Memory B cell (primary cell): ENCODE measurements around the gene GATD1.

ENCODE experiments used
- ATAC-seq: fragments of 150-1000 bp; cut with Tn5 transposase; 2 replicates; pipeline ENCODE4 v1.10.0; 2021; ENCODE audit warnings: low read depth, mild to moderate bottlenecking, moderate library complexity
- DNase-seq, 2 donors: peaks; one replicate each; pipeline ENCODE4 v3.0.0; 2022; ENCODE audit warnings: low spot score in 2 of 2
- H3K27ac Mint-ChIP-seq: one replicate; pipeline ENCODE4 v1.8.0; 2022; ENCODE audit warnings: mild to moderate bottlenecking, moderate library complexity, mixed read lengths
- H3K27me3 Mint-ChIP-seq: one replicate; pipeline ENCODE4 v1.8.0; 2022; ENCODE audit warnings: mixed read lengths
- H3K36me3 Mint-ChIP-seq: one replicate; pipeline ENCODE4 v1.8.0; 2022; ENCODE audit warnings: mild to moderate bottlenecking, mixed read lengths
- H3K4me1 Mint-ChIP-seq: one replicate; pipeline ENCODE4 v1.8.0; 2022; ENCODE audit warnings: mixed read lengths
- H3K4me3 Mint-ChIP-seq: one replicate; pipeline ENCODE4 v1.8.0; 2022; ENCODE audit warnings: mild to moderate bottlenecking, moderate library complexity, mixed read lengths
- H3K9me3 Mint-ChIP-seq: one replicate; pipeline ENCODE4 v1.8.0; 2022; ENCODE audit warnings: mixed read lengths

The GATD1 gene

DNA sequence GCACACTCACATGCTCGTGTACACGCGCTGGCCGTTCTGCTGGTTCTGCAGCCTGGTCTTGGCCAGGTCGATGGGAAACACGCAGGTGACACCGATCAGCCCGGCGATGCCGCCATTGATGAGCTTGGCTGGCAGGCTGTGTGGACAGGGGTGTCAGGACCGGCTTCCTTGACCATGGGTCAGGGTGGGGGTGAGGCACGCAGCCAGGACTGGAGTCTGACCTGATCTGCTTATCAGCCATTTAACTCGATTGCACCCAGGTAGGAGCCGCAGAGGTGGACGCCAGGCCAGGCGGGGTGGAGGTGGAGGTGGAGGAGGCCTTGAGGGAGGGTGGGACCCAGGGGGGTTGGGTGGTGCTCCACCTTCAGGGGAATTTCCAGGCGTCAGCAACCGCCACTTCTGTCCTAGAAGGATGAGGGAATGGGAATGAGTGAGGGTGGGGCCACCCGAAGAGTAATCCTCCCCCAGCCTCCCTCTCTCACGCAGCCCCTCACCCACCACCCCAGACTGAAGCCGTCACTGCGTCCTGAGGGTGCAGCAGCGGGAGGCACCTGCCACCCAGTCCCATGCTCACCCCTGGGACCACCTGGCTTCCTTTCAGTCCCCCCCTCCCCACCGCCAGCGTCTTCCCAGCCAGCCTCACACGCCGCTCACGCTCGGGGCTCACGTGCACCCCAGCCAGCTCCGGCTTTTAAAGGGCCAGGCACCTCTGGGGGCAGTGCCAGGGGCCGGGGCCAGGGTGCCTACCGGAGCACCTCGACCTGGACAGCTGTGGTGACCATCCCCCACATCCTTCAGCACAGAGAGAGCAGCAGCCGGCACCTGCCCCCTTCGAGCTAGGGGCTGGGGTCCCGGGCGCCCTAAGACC lies 17.7 kb upstream of the GATD1 start:
- DNase-seq, result no peak
- no peak for ATAC-seq
- H3K27ac Mint-ChIP-seq, result no peak overlapping the region
- no peaks in the 10 kb centered on the region for H3K27me3 Mint-ChIP-seq
- no peaks in the 10 kb centered on the region for H3K9me3 Mint-ChIP-seq
- H3K4me3 Mint-ChIP-seq, result peak overlapping the region; percentile 98
- H3K4me1 Mint-ChIP-seq, result peaks cover 7% of the 10 kb centered on the region
- H3K36me3 Mint-ChIP-seq, result peaks cover 12% of the 10 kb centered on the region

GRCh38 chr11:794013-794765 lies 16.9 kb upstream of the GATD1 start:
- peak overlapping the region; percentile 27 for H3K4me3 Mint-ChIP-seq
- H3K9me3 Mint-ChIP-seq, result no peaks in the 10 kb centered on the region
- peaks cover 7% of the 10 kb centered on the region for H3K4me1 Mint-ChIP-seq
- ATAC-seq (no peak), DNase-seq (no peak)
- H3K27ac Mint-ChIP-seq, result no peak overlapping the region
- H3K27me3 Mint-ChIP-seq, result no peaks in the 10 kb centered on the region
- H3K36me3 Mint-ChIP-seq, result peaks cover 12% of the 10 kb centered on the region

GRCh38 chr11:793556-793955 lies 16.3 kb upstream of the GATD1 start:
- H3K9me3 Mint-ChIP-seq, result no peaks in the 10 kb centered on the region
- peaks cover 12% of the 10 kb centered on the region for H3K36me3 Mint-ChIP-seq
- no peak for DNase-seq
- H3K4me1 Mint-ChIP-seq, result peaks cover 7% of the 10 kb centered on the region
- peaks cover 2% of the 10 kb centered on the region for H3K27me3 Mint-ChIP-seq
- no peak for ATAC-seq
- no peak overlapping the region for H3K27ac Mint-ChIP-seq
- H3K4me3 Mint-ChIP-seq, result no peak overlapping the region

DNA sequence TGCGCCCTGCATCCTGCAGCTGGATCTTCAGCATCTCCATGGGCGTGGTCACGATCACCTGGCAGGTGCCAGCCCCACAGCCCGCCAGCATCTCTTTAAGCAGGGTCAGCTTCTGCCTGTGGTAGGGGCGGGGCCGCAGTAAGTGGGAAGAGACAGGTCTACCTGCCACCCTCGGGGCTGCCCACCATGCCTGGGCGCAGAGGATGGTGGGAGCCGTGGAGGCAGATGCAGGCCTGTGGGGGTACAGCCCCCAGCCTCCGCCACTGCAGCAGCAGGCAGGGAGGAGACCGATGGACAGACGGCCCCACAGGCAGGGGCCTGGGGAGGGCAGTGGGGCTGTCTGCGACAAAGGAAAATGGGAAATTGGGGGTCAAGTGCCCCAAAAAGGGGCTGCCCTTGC lies 15.6 kb upstream of the GATD1 start:
- Mint-ChIP-seq H3K36me3 (peaks cover 12% of the 10 kb centered on the region), H3K27ac (no peak overlapping the region), H3K9me3 (no peaks in the 10 kb centered on the region), H3K4me1 (peaks cover 7% of the 10 kb centered on the region), H3K4me3 (no peak overlapping the region), H3K27me3 (peaks cover 2% of the 10 kb centered on the region)
- DNase-seq, result no peak
- ATAC-seq, result no peak

- ATAC-seq (no peak), DNase-seq (no peak)
- Mint-ChIP-seq H3K27me3 (peaks cover 3% of the 10 kb centered on the region), H3K27ac (no peak overlapping the region), H3K4me1 (peaks cover 7% of the 10 kb centered on the region), H3K36me3 (peaks cover 12% of the 10 kb centered on the region), H3K9me3 (no peaks in the 10 kb centered on the region), H3K4me3 (no peak overlapping the region)
These were observed 15.2 kb upstream of the GATD1 start for GRCh38 chr11:792535-792821.

- Mint-ChIP-seq H3K9me3 (no peaks in the 10 kb centered on the region), H3K27ac (no peak overlapping the region), H3K36me3 (peaks cover 12% of the 10 kb centered on the region), H3K4me3 (no peak overlapping the region), H3K27me3 (peaks cover 3% of the 10 kb centered on the region), H3K4me1 (peaks cover 6% of the 10 kb centered on the region)
- DNase-seq, result no peak
- ATAC-seq, result no peak
These were observed 14.6 kb upstream of the GATD1 start for GRCh38 chr11:791658-792534.

DNA sequence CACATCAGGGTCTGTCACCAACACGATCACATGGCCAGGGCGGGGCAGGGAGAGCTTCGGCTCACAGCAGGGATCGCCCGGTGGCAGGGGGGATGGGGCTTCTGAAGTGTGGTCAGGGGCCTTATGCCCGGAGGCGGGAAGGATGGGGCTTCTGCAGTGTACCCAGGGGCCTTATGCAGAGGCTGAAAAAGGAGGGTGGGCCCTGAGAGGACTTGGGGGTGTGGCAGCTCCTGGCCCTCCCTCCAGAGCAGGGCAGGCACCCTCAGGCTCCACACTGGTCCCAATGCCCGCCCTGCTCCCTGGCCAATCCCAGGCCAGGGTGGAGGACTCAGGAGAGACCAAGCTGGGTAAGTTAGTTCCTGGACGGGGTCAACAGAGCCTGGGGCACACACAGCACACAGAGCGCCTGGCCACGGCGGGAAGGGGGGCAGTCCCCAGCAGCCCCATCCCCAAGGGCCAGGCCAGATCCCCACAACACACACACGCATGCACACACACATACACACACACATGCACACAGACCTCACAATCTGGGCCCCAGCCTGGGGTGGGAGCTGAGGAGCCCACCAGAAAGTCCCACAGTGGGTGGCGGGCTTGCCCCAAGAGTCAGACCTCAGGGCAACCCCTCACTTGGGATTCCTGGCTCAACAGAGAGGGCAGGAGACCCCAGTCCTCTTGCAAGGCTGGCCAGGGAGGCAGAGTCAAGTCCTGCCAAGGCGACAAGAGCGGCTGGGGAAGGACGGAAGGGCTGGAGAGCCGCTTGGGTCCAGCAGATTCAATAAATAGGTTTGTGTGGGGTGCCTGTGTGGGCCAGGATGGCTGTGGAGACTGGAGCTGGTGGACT lies 13.7 kb upstream of the GATD1 start:
- no peak overlapping the region for H3K4me3 Mint-ChIP-seq
- peaks cover 10% of the 10 kb centered on the region for H3K36me3 Mint-ChIP-seq
- DNase-seq (no peak), ATAC-seq (no peak)
- peaks cover under 1% of the 10 kb centered on the region for H3K4me1 Mint-ChIP-seq
- no peak overlapping the region for H3K27ac Mint-ChIP-seq
- no peaks in the 10 kb centered on the region for H3K9me3 Mint-ChIP-seq
- peaks cover 3% of the 10 kb centered on the region for H3K27me3 Mint-ChIP-seq

- peaks cover 3% of the 10 kb centered on the region for H3K27me3 Mint-ChIP-seq
- H3K4me3 Mint-ChIP-seq, result peak within 1 kb of the TSS; percentile 34
- ATAC-seq (peak; percentile 61), DNase-seq (no peak)
- no peaks in the 10 kb centered on the region for H3K4me1 Mint-ChIP-seq
- H3K27ac Mint-ChIP-seq, result no peak within 1 kb of the TSS
- no peaks in the 10 kb centered on the region for H3K9me3 Mint-ChIP-seq
- peaks cover 10% of the 10 kb centered on the region for H3K36me3 Mint-ChIP-seq
These were observed 12.7 kb upstream of the GATD1 start, which contains the start of gene CEND1 for GRCh38 chr11:789943-790342. Gene CEND1, minus strand, starts transcription at chr11:790090. Its CDS starts 1,514 bp downstream, at chr11:788576.

- Mint-ChIP-seq H3K27ac (no peak overlapping the region), H3K27me3 (peaks cover 3% of the 10 kb centered on the region), H3K9me3 (no peaks in the 10 kb centered on the region), H3K4me3 (no peak overlapping the region), H3K36me3 (peaks cover 10% of the 10 kb centered on the region), H3K4me1 (no peaks in the 10 kb centered on the region)
- ATAC-seq (peak; percentile 21), DNase-seq (no peak)
These were observed 12.0 kb upstream of the GATD1 start for GRCh38 chr11:788953-789940.

GRCh38 chr11:788009-788640 lies 10.8 kb upstream of the GATD1 start:
- no peaks in the 10 kb centered on the region for H3K9me3 Mint-ChIP-seq
- H3K36me3 Mint-ChIP-seq, result peaks cover 10% of the 10 kb centered on the region
- peaks cover 3% of the 10 kb centered on the region for H3K27me3 Mint-ChIP-seq
- no peak overlapping the region for H3K4me3 Mint-ChIP-seq
- ATAC-seq (peak; percentile 23), DNase-seq (no peak)
- no peak overlapping the region for H3K27ac Mint-ChIP-seq
- no peaks in the 10 kb centered on the region for H3K4me1 Mint-ChIP-seq

DNA sequence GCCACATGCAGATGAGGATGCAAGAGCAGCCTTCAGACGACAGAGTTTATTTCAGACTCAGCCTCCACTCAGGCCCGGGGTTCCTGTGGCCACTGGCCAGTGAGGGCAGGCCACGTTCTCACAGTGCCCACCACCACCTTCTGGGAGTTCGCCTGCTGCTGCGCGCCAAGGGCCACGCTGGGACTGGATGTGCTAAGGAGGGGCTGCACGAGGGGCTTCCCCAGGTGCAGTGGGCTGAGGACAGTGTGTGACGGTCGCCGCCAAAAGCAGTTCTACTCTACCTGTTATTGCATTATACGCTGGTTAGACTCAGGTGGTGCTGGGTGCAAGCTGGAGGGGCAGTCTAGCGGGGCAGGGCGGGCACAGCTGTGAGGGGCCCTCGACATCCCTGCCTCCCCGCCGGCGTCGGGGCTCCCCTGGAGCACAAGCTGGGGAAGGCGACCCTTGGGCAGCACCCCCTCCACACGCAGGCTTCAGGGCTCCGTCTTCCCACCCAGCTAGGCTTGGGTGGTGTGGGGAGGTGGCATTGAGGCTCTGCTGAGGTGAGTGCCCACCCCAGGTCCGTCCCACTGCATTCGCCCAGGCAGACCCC lies 9.9 kb upstream of the GATD1 start:
- Mint-ChIP-seq H3K9me3 (no peaks in the 10 kb centered on the region), H3K4me3 (no peak overlapping the region), H3K27ac (no peak overlapping the region), H3K4me1 (no peaks in the 10 kb centered on the region), H3K27me3 (peaks cover 3% of the 10 kb centered on the region), H3K36me3 (peaks cover 7% of the 10 kb centered on the region)
- no peak for DNase-seq
- ATAC-seq, result no peak
